Measurements from ENCODE around the gene ARL2BP.

Gene ARL2BP

DNA sequence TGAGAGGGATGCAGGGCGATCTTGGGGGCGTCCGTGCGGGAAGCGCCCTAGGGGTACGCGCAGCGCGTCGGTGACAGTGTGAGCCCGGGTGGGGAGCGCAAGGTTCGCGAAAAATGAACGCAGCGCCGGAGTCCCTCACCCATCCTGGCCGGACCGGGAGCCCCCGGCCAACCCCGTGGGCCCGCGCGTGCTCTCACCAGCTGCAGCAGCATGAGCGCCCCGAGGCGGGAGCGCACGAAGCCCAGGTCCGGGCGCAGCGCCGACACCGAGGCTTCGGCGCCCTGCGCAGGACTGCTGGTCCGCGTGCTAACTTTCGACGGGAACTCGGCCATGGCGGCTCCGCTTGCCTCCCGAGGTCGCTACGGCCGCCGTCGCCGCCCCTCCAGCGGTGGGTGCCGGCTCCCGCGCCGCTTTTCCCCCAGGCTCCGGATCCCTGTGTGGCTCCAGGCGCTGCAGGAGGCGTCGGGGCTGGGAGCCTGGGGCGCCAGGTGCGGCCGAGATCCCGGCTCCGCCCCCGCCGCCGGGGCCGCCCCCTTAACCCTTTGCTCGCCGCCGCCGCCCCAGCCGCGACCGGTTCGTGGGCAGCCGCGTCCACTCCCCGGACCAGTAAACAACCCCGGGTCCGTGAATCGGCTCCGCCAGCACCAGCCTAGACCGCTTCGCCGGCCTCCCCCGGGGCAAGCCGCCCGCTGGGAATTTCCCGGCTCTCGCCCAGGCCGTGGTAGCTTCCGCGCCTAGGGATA is 39.3 kb downstream of the ARL2BP start, which contains the start of gene PLLP:
TSS of gene PLLP (minus strand) at position 464 of the 743 bp plus-strand sequence. CDS start at position 332, 132 bp downstream.
- H3K27me3 Mint-ChIP-seq, result peaks cover 25 to 39% of the 10 kb centered on the region in 2 donors
- peaks cover 9 to 10% of the 10 kb centered on the region in 2 donors for H3K4me1 Mint-ChIP-seq (ENCODE audit: low read depth in 2 of 2)
- peak in 2 of 3 experiments; percentile 25 to 27 for DNase-seq
- H3K27ac Mint-ChIP-seq, result peak within 1 kb of the TSS; percentile 38 to 76
- peak within 1 kb of the TSS; percentile 78 to 84 for H3K4me3 Mint-ChIP-seq
- ATAC-seq (replicated peaks), result peak; percentile 80
- no peaks in the 10 kb centered on the region for H3K36me3 Mint-ChIP-seq (ENCODE audit: insufficient read depth)
- no peaks in the 10 kb centered on the region for H3K9me3 Mint-ChIP-seq

GRCh38 chr16:57284952-57285363 is 39.9 kb downstream of the ARL2BP start:
- H3K27ac Mint-ChIP-seq, result peak overlapping the region; percentile 38 to 76
- ATAC-seq (replicated peaks) (no peak), DNase-seq (no peak)
- H3K4me1 Mint-ChIP-seq (ENCODE audit: low read depth in 2 of 2), result peaks cover 9 to 10% of the 10 kb centered on the region in 2 donors
- H3K9me3 Mint-ChIP-seq, result no peaks in the 10 kb centered on the region
- peaks cover 25 to 39% of the 10 kb centered on the region in 2 donors for H3K27me3 Mint-ChIP-seq
- H3K4me3 Mint-ChIP-seq, result peak overlapping the region; percentile 57 to 71
- no peaks in the 10 kb centered on the region for H3K36me3 Mint-ChIP-seq (ENCODE audit: insufficient read depth)

GRCh38 chr16:57285379-57285778 is 40.3 kb downstream of the ARL2BP start:
- Mint-ChIP-seq H3K27ac (no peak overlapping the region), H3K36me3 (ENCODE audit: insufficient read depth) (no peaks in the 10 kb centered on the region), H3K27me3 (peaks cover 25 to 39% of the 10 kb centered on the region in 2 donors), H3K4me3 (peak overlapping the region; percentile 57 to 71), H3K9me3 (no peaks in the 10 kb centered on the region), H3K4me1 (ENCODE audit: low read depth in 2 of 2) (peaks cover 8 to 10% of the 10 kb centered on the region in 2 donors)
- ATAC-seq (replicated peaks), result no peak
- DNase-seq, result no peak

GRCh38 chr16:57289391-57290257 is 44.6 kb downstream of the ARL2BP start:
- ATAC-seq (replicated peaks) (no peak), DNase-seq (no peak)
- Mint-ChIP-seq H3K4me3 (no peak overlapping the region), H3K27me3 (peaks cover 9 to 18% of the 10 kb centered on the region in 2 donors), H3K27ac (peak overlapping the region in 1 of 2 donors; percentile 13), H3K9me3 (no peaks in the 10 kb centered on the region), H3K36me3 (ENCODE audit: insufficient read depth) (no peaks in the 10 kb centered on the region), H3K4me1 (ENCODE audit: low read depth in 2 of 2) (peaks cover 3 to 5% of the 10 kb centered on the region in 2 donors)

- H3K4me1 Mint-ChIP-seq (ENCODE audit: low read depth in 2 of 2), result peaks cover 8 to 14% of the 10 kb centered on the region in 2 donors
- H3K36me3 Mint-ChIP-seq (ENCODE audit: insufficient read depth), result peaks cover 5% of the 10 kb centered on the region
- DNase-seq (peak; percentile 56 to 58 (median 58)), ATAC-seq (replicated peaks) (peak; percentile 35)
- H3K27me3 Mint-ChIP-seq, result no peaks in the 10 kb centered on the region
- H3K9me3 Mint-ChIP-seq, result no peaks in the 10 kb centered on the region
- peak overlapping the region in 1 of 2 donors; percentile 87 for H3K27ac Mint-ChIP-seq
- no peak overlapping the region for H3K4me3 Mint-ChIP-seq
Measured at GRCh38 chr16:57297856-57298255, 52.8 kb downstream of the ARL2BP start.

- Mint-ChIP-seq H3K36me3 (ENCODE audit: insufficient read depth) (peaks cover 5% of the 10 kb centered on the region), H3K4me1 (ENCODE audit: low read depth in 2 of 2) (peaks cover 8 to 19% of the 10 kb centered on the region in 2 donors), H3K27ac (no peak overlapping the region), H3K9me3 (no peaks in the 10 kb centered on the region), H3K27me3 (no peaks in the 10 kb centered on the region), H3K4me3 (no peak overlapping the region)
- DNase-seq (no peak), ATAC-seq (replicated peaks) (peak; percentile 12)
Measured at GRCh38 chr16:57299009-57299718, 54.1 kb downstream of the ARL2BP start.

GRCh38 chr16:57299719-57300386 is 54.8 kb downstream of the ARL2BP start:
- DNase-seq (peak; percentile 85 to 91 (median 86)), ATAC-seq (replicated peaks) (peak; percentile 47)
- H3K4me1 Mint-ChIP-seq (ENCODE audit: low read depth in 2 of 2), result peaks cover 8 to 24% of the 10 kb centered on the region in 2 donors
- no peak overlapping the region for H3K27ac Mint-ChIP-seq
- no peak overlapping the region for H3K4me3 Mint-ChIP-seq
- peaks cover 5% of the 10 kb centered on the region for H3K36me3 Mint-ChIP-seq (ENCODE audit: insufficient read depth)
- H3K9me3 Mint-ChIP-seq, result no peaks in the 10 kb centered on the region
- H3K27me3 Mint-ChIP-seq, result no peaks in the 10 kb centered on the region

- no peak overlapping the region for H3K4me3 Mint-ChIP-seq
- peak; percentile 99 to 100 (median 100) for DNase-seq
- no peak overlapping the region for H3K27ac Mint-ChIP-seq
- ATAC-seq (replicated peaks), result peak; percentile 84
- H3K27me3 Mint-ChIP-seq, result no peaks in the 10 kb centered on the region
- H3K4me1 Mint-ChIP-seq (ENCODE audit: low read depth in 2 of 2), result peaks cover 8 to 24% of the 10 kb centered on the region in 2 donors
- peaks cover 5% of the 10 kb centered on the region for H3K36me3 Mint-ChIP-seq (ENCODE audit: insufficient read depth)
- H3K9me3 Mint-ChIP-seq, result no peaks in the 10 kb centered on the region
Measured at GRCh38 chr16:57300387-57301125, 55.5 kb downstream of the ARL2BP start.

GRCh38 chr16:57301126-57301817 is 56.2 kb downstream of the ARL2BP start:
- Mint-ChIP-seq H3K27me3 (no peaks in the 10 kb centered on the region), H3K4me3 (no peak overlapping the region), H3K9me3 (no peaks in the 10 kb centered on the region), H3K4me1 (ENCODE audit: low read depth in 2 of 2) (peaks cover 8 to 24% of the 10 kb centered on the region in 2 donors), H3K27ac (no peak overlapping the region), H3K36me3 (ENCODE audit: insufficient read depth) (peaks cover 5% of the 10 kb centered on the region)
- ATAC-seq (replicated peaks), result no peak
- no peak for DNase-seq
